Stimulated activated CD4-positive, alpha-beta T cell treated with anti-CD3 and anti-CD28 coated beads, TNF-alpha, amount 100 ng/mL, for 24 hours (primary cell): ENCODE data around the gene PROSER3.
"Not testable (repeated sequence)": the region's sequence is repeated elsewhere in the genome, so short reads cannot be mapped to it uniquely, and the experiment has no call there.

Experiments used
- DNase-seq, 3 experiments: peaks; one replicate each; pipeline ENCODE4 v3.0.0-alpha.2; 2020; ENCODE audit warnings: low read depth in 3 of 3

PROSER3 gene

DNA sequence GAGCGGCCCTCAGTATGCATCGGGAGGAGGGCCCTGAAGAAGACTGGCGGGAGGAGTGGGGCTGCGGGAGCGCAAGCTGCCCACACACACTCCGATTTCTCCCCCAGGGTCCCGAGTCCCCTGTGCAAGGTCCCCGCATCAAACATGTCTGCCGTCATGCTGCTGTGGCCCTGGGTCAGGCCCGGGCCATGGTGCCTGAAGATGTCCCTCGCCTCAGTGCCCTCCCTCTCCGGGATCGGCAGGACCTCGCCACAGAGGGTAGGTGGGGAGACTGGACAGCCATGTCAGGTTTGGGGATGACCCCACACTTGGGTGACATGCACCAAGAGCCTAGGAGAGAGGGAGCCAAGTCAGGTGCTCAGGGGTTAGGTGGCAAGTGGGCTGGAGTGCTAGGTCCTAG lies 35.5 kb upstream of the PROSER3 start:
- DNase-seq, result no peak

DNA sequence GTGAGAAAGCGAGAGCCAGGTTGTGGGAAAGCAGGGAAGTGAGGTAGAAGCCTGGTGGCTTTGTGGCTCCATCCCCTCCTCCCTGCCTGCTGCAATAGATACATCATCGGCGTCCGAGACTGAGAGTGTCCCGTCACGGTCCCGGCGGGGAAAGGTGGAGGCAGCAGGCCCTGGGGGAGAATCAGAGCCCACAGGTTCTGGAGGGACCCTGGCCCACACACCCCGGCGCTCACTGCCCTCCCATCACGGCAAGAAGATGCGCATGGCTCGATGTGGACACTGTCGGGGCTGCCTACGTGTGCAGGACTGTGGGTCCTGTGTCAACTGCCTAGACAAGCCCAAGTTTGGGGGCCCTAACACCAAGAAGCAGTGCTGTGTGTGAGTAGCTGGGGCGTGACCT lies 35.1 kb upstream of the PROSER3 start:
- no peak for DNase-seq

DNA sequence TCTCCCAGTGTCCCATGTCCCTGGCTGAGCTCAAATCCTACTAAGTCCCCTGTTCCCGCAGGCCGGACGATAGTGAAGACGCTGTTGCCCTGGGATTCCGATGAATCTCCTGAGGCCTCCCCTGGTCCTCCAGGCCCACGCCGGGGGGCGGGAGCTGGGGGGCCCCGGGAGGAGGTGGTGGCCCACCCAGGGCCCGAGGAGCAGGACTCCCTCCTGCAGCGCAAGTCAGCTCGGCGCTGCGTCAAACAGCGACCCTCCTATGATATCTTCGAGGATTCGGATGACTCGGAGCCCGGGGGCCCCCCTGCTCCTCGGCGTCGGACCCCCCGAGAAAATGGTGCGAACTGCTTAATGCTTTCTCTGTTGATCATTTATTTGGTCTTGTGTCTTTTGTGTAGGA lies 34.3 kb upstream of the PROSER3 start:
- no peak for DNase-seq

DNA sequence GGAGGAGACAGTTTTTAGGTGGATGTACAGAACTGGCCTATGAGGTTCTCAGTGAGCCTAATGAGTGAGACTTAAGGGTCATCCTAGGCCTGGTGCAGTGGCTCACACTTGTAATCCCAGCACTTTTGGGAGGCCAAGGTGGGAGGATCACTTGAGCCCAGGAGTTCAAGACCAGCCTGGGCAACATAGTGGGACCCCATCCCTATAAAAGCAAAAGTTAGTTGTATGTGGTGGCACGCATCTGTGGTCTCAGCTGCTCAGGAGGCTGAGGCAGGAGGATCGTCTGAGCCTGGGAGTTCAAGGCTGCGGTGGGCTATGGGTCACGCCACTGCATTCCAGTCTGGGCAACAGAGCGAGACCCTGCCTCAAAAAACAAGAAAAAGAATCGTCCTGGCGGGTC lies 33.8 kb upstream of the PROSER3 start:
- DNase-seq, result not testable (repeated sequence)

DNA sequence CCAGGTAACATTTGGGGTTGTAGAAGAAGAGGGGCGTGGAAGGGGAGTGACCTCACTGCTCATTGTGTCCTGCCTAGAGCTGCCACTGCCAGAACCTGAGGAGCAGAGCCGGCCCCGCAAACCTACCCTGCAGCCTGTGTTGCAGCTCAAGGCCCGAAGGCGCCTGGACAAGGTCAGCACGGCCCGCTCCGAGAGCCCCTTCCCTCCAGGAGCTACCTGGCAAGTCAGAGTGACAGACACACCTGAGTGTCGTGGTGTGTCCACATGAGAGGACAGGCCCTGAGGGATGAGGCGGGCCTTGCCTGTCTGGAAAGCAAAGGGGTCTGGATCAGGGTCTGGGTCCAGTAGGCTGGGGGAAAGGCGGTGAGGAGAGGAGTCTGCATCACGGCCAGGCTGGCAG lies 33.4 kb upstream of the PROSER3 start:
- no peak for DNase-seq

DNA sequence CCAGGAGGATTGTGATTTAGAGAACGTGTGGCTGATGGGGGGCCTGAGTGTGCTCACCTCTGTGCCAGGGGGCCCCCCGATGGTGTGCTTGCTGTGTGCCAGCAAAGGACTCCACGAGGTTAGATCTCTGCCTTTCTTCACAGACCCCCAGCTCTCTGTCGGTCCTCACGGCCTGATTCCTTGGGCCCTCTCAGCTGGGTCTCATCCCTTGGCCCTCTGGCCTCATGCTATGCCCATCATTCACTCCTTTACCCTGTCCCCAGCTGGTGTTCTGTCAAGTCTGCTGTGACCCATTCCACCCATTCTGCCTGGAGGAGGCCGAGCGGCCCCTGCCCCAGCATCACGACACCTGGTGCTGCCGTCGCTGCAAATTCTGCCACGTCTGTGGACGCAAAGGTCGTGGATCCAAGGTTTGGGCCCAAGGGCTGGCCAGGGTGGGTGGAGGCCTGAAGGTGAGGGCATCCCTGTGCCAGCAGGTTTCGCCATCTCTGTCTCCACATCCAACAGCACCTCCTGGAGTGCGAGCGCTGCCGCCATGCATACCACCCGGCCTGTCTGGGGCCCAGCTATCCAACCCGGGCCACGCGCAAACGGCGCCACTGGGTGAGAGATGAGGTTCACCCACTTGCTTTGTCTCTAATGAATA lies 32.6 kb upstream of the PROSER3 start:
- no peak for DNase-seq

DNA sequence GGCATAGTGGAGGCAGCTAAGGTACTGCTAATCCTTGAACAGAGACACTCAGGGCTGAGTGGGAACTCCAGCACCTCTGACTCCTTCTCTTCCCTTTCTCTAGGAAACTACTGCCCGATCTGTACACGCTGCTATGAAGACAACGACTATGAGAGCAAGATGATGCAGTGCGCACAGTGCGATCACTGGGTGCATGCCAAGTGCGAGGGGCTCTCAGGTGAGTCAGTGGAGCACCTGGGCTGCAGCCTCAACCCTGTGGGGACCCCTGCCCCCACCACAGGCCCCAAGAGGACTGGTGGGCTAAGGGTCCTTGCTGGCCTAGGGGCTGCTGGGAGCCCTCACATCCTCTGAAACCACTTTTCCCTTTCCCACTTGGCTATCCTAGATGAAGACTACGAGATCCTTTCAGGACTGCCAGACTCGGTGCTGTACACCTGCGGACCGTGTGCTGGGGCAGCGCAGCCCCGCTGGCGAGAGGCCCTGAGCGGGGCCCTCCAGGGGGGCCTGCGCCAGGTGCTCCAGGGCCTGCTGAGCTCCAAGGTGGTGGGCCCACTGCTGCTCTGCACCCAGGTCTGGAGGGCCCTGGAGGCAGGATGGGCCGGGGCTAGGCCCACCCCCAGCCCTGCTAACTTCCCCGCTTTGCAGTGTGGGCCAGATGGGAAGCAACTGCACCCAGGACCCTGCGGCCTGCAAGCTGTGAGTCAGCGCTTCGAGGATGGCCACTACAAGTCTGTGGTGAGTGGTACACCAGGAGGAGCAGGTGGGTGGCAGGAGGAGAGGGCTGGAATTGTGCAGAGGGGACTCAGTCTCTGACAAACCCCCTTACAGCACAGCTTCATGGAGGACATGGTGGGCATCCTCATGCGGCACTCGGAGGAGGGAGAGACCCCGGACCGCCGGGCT lies 30.7 kb upstream of the PROSER3 start:
- no peak for DNase-seq

DNA sequence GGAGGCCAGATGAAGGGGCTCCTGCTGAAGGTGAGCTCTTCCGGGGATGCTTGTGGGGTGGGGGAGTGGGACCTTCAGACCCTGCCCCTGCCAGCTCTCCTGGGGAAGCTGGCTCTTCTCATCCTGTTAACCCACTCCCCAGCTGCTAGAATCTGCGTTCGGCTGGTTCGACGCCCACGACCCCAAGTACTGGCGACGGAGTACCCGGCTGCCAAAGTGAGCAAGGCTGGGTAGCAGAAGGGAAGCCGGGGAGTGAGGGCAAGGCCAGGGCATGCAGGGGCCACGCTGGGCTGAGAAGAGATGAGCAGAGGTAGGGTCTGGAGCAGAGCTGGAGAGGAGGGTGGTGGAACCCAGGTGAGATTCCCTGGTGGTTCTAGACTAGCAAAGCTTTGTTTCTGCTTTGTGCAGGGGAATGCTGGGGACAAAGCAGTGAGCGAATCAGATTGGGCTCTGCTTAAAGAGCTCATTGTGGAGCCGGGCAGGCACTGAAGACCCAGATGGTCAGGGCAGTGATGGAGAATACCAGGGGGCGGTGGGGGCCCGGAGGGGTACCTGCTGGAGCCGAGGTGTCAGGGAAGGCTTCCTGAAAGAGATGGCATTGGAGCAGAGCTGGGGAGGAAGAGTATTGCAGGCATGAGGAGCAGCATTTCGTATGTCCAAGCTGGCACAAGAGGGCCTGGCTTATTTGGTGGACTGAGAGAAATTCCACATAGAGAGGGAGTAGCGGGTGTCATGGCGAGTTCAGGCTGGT lies 29.8 kb upstream of the PROSER3 start:
- DNase-seq, result no peak

DNA sequence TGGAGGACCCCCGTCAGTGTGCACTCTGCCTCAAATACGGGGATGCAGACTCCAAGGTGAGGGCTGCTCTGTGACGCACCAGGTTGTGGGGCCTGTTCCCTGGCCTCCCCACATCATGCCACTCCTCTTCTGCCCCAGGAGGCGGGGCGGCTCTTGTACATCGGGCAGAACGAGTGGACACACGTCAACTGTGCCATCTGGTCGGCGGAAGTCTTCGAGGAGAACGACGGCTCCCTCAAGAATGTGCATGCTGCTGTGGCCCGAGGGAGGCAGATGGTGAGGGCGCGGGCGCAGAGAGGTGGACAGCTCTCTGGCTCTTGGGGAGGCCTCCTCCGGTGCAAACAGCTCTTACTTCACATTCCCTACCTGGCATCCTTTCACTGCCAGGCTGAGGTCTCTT lies 29.0 kb upstream of the PROSER3 start:
- no peak for DNase-seq

DNA sequence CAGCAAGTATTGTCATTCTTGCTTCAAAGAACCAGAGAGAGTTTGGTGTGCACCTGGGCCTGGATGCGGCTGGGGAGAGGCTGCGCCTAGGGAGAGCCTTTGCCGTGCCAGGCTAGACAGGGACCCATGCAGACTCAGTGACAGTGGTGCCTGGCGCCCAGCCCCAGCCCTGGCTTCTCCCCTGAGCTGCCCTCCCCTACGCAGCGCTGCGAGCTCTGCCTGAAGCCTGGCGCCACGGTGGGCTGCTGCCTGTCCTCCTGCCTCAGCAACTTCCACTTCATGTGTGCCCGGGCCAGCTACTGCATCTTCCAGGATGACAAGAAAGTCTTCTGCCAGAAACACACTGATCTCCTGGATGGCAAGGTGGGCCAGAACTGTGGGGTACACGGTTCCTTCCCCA lies 28.2 kb upstream of the PROSER3 start:
- DNase-seq, result no peak

DNA sequence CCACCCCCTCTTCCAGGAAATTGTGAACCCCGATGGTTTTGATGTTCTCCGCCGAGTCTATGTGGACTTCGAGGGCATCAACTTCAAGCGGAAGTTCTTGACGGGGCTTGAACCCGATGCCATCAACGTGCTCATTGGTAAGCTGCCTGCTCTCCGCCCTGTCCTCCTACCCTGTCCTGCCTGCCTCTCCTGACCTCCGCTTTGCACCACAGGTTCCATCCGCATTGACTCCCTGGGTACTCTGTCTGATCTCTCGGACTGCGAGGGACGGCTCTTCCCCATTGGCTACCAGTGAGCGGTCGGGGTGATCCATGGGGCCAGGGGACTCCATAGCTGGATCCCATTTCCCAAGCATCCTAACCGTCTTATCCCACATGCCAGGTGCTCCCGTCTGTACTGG lies 27.6 kb upstream of the PROSER3 start:
- DNase-seq, result no peak

DNA sequence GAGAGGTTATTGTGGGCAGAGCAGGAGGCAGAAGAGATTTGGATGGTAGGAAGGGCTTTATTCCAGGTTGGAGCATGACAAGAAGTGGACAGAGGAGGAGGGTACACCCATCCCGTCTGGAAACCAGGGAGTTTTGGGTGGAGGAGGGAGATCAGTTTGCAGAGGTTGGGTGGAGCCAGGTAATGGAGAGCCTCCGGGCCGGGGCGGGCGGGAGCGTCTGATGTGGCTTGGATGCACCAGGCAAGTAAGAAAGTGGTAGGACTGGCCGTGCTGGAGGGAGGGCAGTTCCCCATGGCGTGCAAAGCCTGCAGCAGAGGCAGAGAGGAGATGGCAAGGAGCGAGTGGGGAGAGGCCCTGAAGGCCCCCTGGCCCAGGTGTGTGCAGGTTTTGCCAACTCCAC lies 26.6 kb upstream of the PROSER3 start:
- no peak for DNase-seq

DNA sequence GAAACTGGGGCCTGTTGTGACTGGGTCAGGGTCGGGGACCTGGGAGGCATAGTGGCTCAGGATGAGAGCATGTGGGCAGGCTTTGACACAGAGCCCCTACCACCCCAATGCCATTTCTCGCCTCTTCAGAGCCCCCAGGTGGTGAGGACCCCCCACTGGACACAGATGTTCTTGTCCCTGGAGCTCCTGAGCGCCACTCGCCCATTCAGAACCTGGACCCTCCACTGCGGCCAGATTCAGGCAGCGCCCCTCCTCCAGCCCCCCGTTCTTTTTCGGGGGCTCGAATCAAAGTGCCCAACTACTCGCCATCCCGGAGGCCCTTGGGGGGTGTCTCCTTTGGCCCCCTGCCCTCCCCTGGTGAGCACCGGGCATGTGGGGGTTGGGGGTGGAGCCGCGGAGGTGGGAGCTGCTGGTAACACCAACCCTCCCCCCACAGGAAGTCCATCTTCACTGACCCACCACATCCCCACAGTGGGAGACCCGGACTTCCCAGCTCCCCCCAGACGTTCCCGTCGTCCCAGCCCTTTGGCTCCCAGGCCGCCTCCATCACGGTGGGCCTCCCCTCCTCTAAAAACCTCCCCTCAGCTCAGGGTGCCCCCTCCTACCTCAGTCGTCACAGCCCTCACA lies 26.1 kb upstream of the PROSER3 start:
- DNase-seq, result no peak

DNA sequence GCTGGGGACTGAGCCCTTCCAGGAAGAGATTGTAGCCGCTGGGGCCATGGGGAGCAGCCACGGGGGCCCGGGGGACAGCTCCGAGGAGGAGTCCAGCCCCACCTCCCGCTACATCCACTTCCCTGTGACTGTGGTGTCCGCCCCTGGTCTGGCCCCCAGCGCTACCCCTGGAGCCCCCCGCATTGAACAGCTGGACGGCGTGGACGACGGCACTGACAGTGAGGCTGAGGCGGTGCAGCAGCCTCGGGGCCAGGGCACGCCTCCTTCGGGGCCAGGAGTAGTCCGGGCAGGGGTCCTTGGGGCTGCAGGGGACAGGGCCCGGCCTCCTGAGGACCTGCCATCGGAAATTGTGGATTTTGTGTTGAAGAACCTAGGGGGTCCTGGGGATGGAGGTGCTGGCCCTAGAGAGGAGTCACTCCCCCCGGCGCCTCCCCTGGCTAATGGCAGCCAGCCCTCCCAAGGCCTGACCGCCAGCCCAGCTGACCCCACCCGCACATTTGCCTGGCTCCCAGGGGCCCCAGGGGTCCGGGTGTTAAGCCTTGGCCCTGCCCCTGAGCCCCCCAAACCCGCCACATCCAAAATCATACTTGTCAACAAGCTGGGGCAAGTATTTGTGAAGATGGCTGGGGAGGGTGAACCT lies 25.3 kb upstream of the PROSER3 start:
- DNase-seq, result no peak

DNA sequence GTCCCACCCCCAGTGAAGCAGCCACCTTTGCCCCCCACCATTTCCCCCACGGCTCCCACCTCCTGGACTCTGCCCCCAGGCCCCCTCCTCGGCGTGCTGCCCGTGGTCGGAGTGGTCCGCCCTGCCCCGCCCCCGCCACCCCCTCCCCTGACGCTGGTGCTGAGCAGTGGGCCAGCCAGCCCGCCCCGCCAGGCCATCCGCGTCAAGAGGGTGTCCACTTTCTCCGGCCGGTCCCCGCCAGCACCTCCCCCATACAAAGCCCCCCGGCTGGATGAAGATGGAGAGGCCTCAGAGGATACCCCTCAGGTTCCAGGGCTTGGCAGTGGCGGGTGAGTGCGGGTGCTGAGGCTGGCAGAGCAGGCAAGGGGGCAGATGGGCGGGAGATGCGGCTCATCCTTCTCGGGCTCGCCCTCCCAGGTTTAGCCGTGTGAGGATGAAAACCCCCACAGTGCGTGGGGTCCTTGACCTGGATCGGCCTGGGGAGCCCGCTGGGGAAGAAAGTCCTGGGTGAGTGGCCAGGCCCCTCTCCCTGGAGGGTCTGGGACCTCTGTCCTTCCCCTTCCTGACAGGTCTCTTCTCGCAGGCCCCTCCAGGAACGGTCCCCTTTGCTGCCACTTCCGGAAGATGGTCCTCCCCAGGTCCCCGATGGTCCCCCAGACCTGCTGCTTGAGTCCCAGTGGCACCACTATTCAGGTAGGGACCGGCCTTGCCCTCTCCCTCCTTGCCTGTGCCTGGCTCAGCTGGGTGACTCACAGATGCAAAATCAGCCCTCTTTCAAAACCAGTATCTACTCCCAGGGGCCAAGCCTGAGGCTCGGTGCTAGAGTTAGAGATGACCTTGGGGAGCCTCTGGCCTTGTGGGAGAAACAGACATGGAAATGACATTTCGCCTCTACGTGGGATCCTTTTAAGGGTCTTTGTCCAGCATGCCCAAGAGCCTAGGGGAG lies 24.5 kb upstream of the PROSER3 start:
- no peak for DNase-seq

DNA sequence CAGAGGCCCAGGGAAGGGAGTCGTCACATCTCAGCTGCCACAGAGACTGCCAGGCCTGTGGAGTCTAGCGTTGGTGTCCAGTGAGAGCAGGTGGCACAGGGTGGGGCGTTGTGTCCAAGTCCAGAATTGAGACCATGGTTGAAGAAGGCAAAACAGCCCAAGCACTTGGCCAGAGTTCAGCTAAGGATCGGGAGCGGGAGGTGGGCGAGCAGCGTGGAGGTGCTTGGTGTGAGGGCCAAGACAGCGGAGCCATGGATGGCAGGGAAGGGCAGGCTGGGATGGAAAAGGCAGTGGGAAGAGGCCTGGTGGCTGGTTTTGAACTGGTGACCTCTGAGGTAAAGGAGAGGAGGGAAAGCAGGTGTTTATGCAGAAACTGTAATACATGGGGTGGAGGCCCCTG lies 23.7 kb upstream of the PROSER3 start:
- no peak for DNase-seq

DNA sequence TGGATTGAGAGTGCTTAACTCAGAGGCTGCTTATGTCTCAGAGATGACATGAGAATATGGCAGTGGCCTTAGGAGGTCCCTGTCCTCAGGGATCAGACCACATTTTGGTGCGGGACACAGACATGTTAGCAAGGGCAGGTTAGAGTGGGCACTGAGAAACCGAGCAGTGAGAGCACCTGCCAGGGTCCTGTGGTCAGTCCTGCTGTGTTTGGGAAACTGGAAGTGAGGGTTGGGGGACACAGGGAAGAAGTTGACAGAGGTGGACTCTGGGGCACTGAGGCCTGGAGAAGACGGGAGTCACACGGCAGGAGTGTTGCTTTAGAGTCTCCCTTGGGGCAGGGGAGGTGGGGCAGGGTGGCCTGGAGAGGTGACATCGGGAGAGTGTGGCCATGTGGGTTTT lies 23.1 kb upstream of the PROSER3 start:
- DNase-seq, result no peak

DNA sequence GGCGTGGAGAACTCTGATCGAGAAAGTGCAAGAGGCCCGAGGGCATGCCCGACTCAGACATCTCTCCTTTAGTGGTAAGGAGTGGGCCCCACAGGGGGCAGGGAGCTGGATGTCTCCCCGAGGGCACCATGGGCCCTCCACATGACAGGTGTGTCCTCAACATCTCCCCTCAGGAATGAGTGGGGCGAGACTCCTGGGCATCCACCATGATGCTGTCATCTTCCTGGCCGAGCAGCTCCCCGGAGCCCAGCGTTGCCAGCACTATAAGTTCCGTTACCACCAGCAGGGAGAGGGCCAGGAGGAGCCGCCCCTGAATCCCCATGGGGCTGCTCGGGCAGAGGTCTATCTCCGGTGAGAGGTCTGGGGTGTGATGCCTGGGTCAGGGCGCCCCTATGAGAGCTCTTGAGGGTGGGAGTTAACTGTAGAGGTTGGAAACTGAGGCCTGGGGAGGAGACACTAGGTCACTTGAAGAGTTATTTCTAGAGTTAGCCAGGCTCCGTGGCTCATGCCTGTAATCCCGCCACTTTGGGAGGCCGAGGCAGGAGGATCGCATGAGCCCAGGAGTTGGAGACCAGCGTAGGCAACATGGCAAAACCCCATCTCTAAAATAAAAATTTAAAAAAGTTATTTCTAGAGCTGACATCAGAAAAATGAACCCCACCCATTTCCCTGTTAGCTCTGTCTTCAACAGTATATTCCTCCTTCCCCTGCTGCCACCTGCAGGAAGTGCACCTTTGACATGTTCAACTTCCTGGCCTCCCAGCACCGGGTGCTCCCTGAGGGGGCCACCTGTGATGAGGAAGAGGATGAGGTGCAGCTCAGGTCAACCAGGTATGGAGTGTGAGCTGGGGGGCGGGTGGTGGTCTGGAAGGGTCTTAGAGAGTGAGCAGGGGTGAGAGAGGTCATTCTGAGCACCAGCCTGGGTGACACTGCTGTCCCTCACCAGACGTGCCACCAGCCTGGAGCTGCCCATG lies 20.8 kb upstream of the PROSER3 start:
- DNase-seq, result no peak
